HG02678 (cell line): ENCODE results near the gene AIP.
A peak's percentile ranks its signal among the peaks of the same experiment; 100 is the strongest.
"Not testable (repeated sequence)": the region's sequence is repeated elsewhere in the genome, so short reads cannot be mapped to it uniquely, and the experiment has no call there.

ENCODE experiments used
- ATAC-seq: cut with Tn5 transposase; IDR thresholded peaks from one replicate; pipeline ENCODE4 v1.9.1; 2021; ENCODE audit warnings: mild to moderate bottlenecking, moderate library complexity; ENCODE audit not compliant: unreplicated experiment

AIP gene

DNA sequence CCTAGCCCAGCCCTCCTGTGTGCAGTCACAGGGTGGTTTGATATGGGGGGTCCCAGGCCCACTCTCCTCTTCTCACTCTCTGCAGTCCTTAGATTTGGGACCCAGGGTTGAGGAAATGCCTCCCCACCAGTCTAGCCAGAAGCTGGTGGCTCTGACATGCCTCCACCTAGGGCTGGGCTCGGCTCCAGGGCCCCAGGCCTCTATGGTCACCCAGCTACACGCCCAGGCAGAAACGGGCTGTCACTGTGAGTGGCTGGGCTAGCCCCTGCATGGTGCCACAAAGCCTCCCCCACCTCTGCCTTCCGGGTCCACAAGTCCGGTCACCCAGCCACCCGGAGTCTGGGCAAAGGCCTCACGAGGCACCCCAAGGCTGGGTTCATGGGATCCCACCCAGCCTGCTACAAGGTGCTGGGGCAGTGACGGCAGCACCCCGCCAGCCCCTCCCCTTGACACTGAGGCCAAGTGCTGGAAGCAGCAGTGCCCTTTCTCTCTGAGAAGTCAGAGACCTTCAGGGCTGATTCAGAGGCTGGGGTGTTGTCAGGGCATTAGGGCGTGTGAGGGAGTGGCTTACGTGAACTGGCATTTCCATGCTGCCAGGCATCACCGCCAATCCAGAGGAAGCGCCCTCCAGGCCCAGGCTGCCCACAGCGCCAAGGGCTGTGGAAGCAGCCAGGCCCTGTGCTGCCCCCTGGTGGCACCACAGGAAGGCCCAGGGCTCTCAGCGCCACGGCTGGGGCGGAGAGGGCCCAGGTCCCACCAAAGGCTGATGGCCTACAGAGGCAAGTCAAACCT is 23.0 kb downstream of the AIP start:
- ATAC-seq = no peak

DNA sequence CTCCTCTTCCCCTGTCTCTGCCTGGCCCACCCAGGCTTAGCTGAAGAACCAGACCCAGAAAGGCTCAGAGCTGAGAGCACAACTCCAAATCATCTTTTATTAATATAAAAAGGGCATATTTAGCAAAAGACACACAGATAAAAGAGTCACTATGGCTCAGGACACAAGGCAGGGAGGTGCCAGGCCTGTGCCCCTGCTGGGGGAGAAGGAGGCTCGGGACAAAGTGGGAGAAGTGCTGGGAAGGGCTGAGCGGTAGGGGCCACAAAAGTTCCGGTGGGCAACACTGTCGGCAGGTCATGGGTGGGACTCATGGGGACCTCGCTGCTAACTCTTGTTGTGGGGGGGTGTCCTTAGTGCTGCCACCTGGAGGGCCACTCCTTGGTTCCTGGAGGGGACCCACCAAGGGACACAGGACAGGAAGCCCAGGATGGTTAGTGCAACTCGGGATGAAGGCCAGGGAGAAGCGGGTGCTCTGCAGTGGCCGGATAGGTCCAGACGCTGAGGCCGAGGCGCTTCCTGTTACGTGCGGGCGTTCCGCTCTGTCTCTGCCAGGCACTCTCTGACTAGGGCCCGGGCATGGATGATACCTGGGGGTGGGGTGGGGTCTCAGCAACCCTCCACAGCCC is 23.7 kb downstream of the AIP start:
- ATAC-seq = no peak

DNA sequence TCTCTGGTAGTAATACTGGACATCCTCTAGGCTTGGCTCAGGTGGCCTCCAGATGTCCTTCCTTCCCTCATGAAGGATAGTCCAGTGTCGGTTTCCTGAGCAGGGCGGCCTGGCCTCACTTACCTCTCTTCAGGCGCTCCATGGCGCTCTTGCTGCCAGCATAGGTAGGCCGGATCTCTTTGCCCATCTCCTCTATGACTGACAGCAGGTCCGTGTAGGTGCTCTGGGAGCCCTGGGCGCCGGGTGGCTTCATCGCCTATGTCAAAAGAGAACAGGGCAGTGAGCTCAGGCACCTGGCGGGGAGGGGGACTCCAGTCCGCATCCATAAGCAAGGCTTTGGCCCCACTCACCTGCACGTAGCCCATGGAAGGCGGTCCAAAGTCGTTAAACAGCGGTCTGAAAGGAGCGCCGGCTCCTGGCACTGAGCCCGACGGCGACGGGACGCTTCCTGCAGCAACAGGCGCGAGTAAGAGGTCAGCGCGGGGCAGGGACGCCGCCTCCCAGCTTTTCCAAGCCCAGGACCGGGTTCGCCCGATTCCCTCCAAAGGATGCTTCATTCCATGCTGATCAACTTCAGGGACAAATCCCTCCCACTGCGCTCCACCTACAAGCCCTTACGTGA is 24.5 kb downstream of the AIP start:
- no peak for ATAC-seq

DNA sequence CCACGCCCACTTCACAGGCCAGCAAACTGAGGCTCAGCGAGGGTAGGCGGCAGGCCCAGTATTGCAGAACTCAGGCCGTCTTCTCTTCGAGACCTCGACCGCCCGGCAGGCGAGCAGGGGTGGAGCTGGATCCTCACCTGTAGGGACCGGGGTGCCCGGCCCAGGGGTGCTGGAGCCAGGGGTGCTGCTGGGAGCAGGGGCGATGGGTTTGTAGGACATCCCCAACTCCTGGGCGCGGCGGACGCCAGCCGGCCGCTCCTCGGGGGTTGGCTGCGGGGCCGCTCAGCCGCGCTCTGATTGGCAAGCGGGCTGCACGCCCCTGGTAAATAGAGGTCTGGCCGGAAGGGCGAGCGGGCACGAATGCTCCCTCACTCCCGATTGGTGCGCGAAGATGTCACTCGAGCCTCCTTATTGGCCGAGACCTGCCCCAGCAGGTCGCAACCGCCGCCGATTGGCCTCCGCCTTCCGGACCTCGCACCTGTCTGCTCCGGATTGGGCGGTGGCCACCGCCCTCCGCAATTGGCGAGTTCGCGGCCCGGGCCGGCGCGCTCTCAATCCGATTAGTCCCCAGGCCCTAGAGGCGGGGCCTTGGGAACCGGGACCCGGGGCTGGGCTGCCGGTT is 25.1 kb downstream of the AIP start, which contains the start of gene CDK2AP2:
Gene CDK2AP2 (minus strand): TSS at position 299 of the 622 bp plus-strand sequence. CDS start 80 bp downstream, at position 219.
- peak; percentile 77 for ATAC-seq

DNA sequence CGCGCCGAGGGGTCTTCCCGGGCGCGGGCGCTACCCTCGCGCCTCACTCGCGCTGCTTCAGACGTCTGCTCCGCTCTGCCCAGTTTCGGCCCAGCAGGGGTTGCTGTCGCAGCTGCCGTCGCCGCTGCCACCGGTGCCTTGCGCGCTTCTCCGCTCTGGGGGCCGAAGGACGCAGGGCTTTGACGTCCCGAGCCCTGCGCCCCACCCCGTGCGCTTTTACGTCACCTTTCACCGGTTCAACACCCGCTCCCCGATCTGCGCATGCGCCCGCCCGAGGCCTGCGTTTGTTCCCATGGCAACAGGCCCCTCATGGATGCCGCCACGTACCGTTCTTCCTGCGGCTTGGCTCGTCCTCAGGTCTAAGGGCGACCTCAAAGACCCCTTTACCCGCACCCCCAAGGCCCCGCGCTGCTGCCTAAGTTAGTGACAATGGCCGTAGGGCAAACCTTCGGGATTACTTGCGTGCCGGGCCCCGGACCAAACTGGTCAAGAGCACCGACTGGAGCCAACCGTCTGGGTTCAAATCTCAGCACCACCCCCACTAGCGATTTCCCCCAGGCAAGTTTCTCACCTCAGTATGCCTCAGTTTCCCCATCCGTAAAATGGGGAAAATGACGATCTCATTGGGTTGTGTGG is 25.8 kb downstream of the AIP start:
- peak; percentile 41 for ATAC-seq

DNA sequence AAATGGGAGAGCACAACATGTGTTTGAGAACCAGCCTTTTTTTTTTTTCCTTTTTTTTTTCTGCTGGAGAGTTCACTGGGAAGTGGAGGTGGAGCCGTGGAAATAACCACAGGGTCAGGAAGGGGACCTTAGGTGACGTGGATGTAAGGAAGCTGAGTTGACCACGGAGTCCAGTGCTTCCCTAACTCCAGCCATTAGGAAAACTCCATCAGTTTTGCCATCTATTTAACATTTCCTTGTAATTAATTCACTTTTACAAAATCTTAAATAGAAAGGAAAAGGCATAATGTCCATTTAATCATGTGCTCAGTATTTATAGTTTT is 27.2 kb downstream of the AIP start:
- ATAC-seq = no peak

DNA sequence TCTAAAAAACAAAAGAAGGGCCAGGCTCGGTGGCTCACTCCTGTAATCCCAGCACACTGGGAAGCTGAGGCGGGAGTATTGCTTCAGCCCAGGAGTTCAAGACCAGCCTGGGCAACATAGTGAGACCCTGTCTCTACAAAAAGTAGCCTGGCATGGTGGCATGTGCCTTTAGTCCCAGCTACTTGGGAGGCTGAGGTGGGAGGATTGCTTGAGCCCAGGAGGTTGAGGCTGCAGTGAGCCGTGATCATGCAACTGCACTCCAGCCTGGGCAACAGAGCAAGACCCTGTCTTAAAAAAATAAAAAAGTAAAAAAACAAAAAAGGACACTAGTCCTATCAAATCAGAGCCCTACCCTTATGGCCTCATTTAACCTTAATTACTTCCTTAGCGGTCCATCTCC is 28.7 kb downstream of the AIP start:
- not testable (repeated sequence) for ATAC-seq

DNA sequence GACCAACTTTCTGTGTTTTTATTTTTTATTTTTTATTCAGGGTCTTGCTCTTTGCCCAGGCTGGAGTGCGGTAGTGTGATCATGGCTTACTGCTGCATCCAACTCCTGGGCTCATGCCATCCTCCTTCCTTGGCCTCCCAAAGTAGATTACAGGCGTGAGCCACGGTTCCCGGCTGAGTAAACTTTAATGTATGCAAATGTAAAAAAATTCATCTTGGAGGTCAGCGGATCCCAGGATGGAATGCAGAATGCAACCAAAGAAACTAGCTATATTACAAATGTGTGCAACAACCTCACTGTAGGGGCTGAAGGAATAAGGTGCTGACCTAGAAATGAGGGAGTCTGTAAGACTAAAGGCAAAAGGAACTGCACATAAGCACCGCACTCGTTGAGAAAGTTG is 31.3 kb downstream of the AIP start:
- no peak for ATAC-seq

DNA sequence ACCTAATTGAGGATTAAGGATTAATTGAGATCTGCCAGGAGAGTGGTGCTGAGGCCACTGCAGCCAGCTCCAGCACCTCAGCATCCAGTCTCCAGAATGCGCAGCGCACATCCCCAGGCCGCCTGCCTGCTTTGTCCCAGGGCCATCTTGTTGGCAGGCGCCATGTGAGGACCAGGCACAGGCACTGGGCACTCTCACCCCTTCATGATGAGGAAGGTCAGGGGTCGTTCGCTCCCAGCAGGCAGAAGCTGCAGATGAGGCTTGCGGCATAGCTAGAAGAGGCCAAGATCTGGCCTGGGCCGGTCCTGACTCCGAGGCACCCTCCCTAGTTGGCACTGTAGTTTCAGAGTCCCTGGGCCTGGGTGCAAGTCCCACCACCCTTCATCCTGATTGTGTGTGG is 34.0 kb downstream of the AIP start:
- no peak for ATAC-seq

DNA sequence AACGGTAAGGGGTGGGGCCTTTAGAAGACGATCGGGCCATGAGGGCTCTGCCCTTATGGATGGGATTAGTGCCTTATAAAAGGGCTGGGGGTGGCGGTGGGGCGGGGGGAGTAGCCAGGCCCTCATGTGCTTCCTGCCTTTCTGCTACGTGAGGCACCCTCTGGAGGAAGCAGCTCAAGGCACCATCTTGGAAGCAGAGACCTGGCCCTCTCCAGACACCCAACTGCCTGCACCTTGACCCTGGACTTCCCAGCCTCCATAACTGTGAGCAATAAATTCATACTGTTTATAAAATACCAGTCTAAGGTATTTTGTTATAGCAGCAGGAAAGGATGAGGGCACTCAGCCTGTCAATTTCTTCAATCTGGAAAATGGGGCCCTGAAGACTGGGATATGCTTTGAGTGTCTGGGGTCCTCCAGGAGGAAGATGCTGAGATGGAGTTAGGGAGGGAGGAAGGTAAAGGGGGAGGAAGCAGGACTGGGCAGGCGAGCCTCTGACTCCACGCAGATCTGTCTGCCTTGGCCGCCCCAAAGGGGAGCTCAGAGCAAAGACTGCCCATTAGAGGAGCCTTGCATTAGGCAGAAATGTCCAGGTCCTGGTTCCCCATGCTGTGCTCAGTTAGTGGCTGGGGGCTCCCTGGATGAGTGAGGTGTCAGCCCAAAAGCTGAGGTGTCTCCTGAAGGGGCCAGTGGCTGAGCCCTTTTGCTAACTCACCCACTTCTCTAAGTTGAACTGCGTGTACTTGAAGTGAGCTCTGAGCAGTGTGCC is 35.1 kb downstream of the AIP start:
- ATAC-seq = no peak

DNA sequence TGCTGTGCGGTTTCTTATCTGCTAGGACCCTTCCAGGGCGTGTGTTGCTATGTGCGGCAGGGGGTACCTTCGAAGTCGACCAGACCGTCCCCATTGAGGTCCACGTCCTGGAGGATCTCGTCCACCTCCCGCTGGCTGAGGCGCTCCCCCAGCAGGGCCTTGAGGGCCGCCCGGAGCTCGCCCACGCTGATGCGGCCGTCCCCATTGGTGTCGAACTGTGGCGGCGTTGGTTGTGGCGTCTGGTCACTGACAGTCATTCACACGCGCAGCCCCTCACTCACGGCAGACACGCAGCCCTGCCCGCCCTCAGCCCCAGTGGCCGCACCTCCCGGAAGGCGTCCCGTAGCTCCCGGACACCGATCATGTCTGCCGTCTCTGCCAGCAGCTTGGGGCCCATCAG is 36.9 kb downstream of the AIP start:
- no peak for ATAC-seq

DNA sequence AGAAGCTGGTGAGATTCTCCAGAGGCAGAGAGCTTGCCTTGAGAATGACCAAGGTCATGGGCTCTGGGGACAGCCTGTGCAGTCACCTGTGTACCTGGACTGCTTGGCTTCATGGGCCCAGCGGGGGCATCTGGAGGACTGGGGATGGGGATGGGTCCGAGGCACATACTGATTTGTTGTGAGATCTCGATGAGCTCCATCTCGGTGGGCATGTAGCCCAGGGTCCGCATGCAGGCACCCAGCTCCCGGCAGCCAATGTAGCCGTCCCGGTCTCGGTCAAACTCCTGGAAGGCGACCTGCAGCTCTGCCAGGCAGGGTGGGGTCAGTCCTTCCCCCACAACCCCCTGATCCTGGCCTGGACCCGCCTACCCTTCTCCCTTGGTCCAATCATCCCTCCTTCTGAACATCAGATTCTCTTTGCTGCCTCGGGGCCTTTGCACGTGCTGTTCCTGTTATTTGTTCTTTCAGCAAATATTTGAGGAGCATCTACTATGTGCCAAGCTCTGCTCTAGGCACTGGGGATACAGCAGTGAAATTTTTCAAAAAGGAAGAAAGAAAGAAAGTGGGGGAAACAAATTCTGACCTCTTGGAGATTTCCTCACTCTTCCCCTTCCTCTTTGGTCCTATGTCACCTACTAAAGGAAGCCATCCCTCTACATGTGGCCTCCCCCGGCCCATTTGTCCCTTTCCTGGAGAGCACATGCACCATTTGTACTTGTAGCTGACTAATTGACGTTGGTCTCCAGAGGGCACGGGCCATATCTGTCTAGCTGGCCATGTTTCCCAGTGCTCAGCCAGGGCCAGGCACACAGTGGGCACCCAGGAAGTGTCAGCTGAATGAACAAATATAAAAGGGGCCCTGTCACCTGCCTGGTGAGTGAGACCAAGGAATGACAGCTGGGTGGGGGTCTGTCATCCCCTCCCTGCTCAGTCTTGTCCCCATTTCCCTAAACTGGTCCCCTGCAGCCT is 38.3 kb downstream of the AIP start:
- ATAC-seq = no peak

DNA sequence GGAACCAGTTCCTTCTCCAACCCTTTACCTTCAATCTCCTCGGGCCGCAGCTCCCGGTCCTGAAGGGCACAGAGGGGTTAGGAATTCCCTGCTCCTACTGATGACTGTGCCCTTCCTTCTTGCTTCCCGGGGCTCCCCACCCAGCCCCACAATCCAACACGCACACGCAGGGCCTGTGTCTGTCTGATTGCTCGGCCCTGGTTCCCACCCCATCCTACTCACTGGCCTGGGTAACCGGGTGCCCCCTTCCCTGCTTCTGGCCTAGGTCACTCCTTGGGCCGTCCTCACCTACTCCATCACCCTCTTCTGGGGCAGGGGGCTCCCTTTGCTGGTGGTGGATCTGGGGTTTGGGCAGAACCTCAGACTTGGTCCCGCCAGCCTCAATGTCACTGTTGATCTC is 39.1 kb downstream of the AIP start:
- no peak for ATAC-seq

DNA sequence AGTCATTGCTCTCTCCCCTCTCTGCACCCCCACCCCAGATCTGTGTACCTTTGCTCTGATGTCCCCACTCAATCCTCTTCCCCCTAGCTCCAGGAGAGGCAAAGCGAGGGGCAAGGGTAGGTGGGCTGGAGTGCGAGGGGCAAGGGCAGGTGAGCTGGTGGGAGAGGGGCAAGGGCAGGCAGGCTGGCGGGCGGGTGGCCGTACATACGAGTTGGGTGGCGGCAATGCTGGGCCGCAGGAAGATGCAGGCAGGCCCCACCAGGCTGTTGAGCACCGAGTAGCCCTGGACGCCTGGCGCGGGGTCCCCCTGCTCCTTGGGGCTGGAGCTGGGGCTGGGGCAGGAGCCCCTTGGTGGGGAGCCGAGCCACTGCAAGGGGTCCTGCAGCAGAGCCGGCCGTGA is 39.5 kb downstream of the AIP start:
- ATAC-seq = no peak

DNA sequence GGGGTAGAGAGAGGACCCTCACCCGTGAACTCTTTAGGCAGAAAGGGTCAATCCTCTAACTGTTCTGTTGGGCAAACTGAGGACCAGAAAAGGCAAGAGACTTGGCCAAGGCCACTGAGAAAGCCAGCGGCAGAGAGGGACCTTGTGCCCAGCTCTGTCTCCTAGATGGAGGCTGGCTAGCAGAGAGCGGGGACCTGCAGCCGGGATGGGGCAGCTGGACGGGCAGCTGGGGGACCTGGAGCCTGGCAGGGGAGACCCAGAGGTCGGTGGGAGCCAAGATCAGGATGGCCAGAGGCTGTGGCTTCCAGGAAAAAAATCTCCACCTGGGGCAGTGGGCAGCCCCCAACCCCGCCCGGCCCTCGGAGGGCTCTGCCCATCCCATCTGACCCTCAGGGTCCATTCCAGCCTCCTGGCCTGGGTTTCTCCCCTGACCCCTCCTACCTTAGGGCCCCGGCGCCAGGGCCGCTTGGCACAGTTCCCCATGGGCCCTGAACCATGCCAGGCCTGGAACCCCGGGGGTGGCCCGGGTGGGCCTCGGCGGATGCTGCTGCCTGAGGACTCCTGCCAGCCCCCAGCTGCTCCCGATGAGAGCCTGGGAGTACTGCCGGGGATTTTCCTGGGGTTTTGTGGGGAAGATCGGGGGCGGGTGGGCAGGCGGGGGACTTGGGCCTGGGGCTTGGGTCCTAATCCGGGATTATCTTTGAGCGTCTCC is 40.2 kb downstream of the AIP start, which contains the start of gene CABP2:
Gene CABP2 (minus strand): TSS at position 603 of the 712 bp plus-strand sequence. CDS start 120 bp downstream, at position 483.
- no peak for ATAC-seq

DNA sequence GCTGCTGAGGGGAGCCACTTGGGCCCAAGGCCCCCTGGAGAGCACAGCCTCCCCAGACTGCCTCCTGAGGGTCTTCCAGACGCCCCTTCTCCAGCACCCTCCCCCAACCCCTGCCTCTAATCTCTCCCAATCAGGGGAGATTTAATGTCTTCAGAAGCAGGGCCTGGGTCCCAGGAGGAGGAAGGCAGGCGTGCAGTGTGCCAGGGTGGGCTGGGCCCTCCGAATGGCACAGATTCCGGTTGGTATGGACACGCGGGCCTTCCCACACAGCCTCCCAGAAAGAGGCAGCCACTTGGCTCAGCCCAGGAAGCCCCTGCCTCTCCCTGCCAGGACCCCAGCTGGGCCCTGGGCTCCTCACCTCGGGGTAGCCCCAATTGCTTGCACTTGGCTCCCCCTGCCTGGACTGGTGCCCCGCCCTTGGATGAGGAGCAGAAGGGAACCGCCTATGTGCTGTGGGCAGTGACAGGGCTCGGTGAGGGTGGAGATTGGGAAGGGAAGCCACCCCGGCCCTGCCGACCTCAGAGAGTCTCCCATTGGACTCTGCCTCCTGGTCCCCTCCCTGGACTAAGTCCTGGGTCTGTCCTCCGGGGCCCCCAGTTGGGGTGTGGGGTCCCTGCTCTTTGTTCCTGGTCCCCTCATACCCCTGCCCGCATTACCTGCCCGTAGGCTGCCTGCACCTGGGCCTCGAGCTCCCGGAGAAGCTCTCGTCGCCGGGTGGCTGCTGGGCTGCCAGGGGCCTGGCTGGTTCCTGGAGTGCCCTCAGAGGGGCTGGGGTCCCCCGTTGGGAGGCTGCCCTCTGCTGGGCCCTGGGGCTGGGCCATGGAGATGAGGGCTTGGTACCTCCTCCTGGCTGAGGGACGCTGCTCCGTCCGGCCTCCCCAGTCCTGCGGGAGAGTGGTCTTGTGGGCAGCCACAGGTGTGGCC is 41.0 kb downstream of the AIP start:
- no peak for ATAC-seq

DNA sequence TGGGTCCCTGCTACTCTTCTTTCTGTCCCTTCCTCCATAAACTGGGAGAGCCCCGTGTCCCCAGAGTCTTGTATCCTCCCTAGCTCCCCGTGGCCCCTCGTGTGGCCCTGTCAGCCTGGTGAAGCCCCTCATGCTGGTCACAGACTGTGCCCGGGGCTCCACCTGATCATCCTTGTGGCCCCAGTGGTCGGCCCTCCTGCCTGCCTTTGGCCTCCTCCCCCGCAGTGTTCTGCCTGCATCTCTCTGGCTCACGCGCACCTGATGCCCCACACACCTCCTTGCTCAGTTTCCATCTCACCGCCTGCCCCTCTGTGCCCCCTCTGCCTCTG is 41.6 kb downstream of the AIP start:
- ATAC-seq = no peak
